Panc1 (cell line): ENCODE results near the gene EEF1AKMT1. TPM values are rescaled to one million over a fixed set of nuclear protein-coding genes. Genes with fewer than 3 reads are reported as not detected.

Experiments used
- ATAC-seq: fragments of 200-7000 bp; cut with Tn5 transposase; 2 replicates; pipeline ENCODE4 v1.9.1; 2020; ENCODE audit warnings: mild to moderate bottlenecking, moderate library complexity
- BruUV-seq: library from RNA; stranded (reverse); fragments of 400-500 nt; replicated peaks from 2 replicates; lab custom pipeline; 2021; lab: Mats Ljungman, UMichigan
- CTCF ChIA-PET: fragments of 300-600 bp; sonication (Branson Sonifier 250); formaldehyde crosslinking; loops from one replicate; lab custom pipeline; 2022; ENCODE audit warnings: antibody characterized with exemption; lab: Charles Lee
- POLR2A ChIA-PET: fragments of 300-600 bp; sonication (Branson Sonifier 250); formaldehyde crosslinking; loops from one replicate; lab custom pipeline; 2022; ENCODE audit warnings: antibody characterized with exemption; lab: Charles Lee
- DNase-seq: peaks from one replicate; pipeline ENCODE4 v3.0.0-alpha.2; 2010; ENCODE audit warnings: low read depth, low spot score
- H3K27ac ChIP-seq: 2 replicates; pipeline ENCODE4 v1.5.1; 2011; ENCODE audit warnings: mild to moderate bottlenecking, low read length, inconsistent platforms
- H3K27me3 ChIP-seq: fragments of 200-500 bp; sonication (Bioruptor generic); 2 replicates; pipeline ENCODE4 v1.6.0; 2014; ENCODE audit warnings: low read length, inconsistent platforms; ENCODE audit not compliant: control insufficient read depth, insufficient read depth
- H3K36me3 ChIP-seq: fragments of 200-500 bp; sonication (Bioruptor generic); 2 replicates; pipeline ENCODE4 v1.5.1; 2014; ENCODE audit warnings: inconsistent platforms, mild to moderate bottlenecking, low read length, moderate library complexity; ENCODE audit not compliant: control insufficient read depth, insufficient read depth
- H3K4me1 ChIP-seq: 2 replicates; pipeline ENCODE4 v1.5.1; 2011; ENCODE audit warnings: inconsistent platforms, mild to moderate bottlenecking, low read length, moderate library complexity; ENCODE audit not compliant: control insufficient read depth, insufficient read depth
- H3K4me3 ChIP-seq, 2 experiments: 2 replicates each; pipeline ENCODE4 v1.5.1; 2011 to 2012; ENCODE audit warnings: low read depth in 2 of 2, low read length in 2 of 2, mild to moderate bottlenecking in 2 of 2, inconsistent platforms in 1 of 2, moderate library complexity in 1 of 2
- H3K9me3 ChIP-seq: fragments of 200-500 bp; sonication (Bioruptor generic); 2 replicates; pipeline ENCODE4 v1.5.1; 2014; ENCODE audit warnings: low read depth, mild to moderate bottlenecking, inconsistent platforms, low read length, moderate library complexity; ENCODE audit not compliant: control insufficient read depth, insufficient read depth
- CTCF ChIP-seq: fragments of 450-650 bp; IDR thresholded peaks from 2 replicates; pipeline ENCODE4 v1.5.1; 2017; ENCODE audit warnings: mild to moderate bottlenecking
- POLR2AphosphoS5 ChIP-seq: IDR thresholded peaks from 2 replicates; pipeline ENCODE4 v1.6.1; 2012; ENCODE audit warnings: mild to moderate bottlenecking, low read depth, low read length, moderate library complexity
- REST ChIP-seq, 2 experiments: IDR thresholded peaks; 2 replicates each; pipeline ENCODE4 v1.6.1; 2011 to 2012; ENCODE audit warnings: low read depth in 2 of 2, control low read depth in 1 of 2, low read length in 1 of 2, mild to moderate bottlenecking in 1 of 2, moderate library complexity in 1 of 2; ENCODE audit not compliant: insufficient read depth in 1 of 2
- SIN3A ChIP-seq: IDR thresholded peaks from 2 replicates; pipeline ENCODE4 v1.6.1; 2012; ENCODE audit warnings: low read depth, mild to moderate bottlenecking, low read length, moderate library complexity, borderline replicate concordance; ENCODE audit not compliant: insufficient read depth
- TCF7L2 ChIP-seq: IDR thresholded peaks from 2 replicates; pipeline ENCODE4 v1.6.1; 2011; ENCODE audit warnings: mild to moderate bottlenecking, low read depth, low read length, inconsistent platforms
- in situ Hi-C: cut with HindIII; loops from 2 replicates; pipeline ENCODE4 v1.10.0; 2016; ENCODE audit warnings: low sequenced_read_pairs, low pct_unique_long_range_greater_than_20kb
- intact Hi-C: fragments of 100-400 bp; cut with micrococcal nuclease; formaldehyde crosslinking; loops from one replicate; pipeline ENCODE4 v1.10.0; 2022; ENCODE audit not compliant: unreplicated experiment
- total RNA-seq: library from RNA; stranded (reverse); gene quantifications from one replicate; pipeline ENCODE4 v1.2.1, GENCODE V29; 2021; ENCODE audit not compliant: unreplicated experiment

The EEF1AKMT1 gene
- total RNA-seq, 1 experiment from 2014 or later: 5.4 TPM

DNA sequence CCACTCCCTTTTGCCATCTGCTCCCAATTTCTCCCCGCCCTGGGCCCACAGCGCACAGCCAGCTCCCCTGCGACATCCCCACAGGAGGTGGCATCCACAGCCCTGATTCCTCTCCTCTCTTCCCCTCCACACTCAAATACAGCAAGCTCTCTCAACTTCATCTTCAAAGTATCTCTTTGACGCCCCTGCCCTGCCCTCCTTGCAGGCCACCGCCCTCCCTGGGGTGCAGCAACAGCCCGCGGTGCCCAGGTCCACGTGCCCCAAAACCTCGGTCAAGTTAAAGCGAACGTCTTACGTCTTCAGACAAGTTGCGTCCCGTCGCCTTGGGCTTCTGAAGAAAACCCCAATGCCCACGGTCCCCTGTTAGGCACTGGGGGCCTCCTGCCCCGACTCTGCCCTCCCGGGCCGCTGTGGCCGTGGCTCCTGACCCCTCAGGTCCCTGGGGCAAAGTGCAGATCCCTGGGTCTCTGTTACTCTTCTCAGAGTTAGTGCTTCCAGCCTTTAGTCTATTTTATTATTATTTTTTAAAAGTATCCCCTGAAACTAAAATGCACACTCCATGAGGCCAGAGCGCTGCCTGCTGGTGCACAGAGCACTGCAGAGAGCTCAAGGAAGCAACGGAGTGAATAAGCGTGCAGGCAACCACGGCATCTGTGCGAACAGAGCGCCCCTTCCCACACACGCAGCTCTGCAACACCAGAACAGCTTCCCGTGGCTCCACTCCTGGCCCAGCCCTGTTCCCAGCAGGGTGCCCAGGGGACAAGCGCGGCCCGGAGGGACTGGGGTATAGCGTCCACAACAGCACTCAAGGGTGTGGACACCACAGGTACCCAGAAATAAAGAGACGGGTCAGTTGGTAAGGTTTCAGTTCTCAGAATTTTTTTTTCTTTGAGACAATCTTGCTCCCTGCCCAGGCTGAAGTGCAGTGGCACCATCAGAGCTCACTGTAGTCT lies 43.9 kb downstream of the EEF1AKMT1 start:
- no peak for TF ChIP-seq POLR2AphosphoS5
- TF ChIP-seq SIN3A: no peak
- no peak for TF ChIP-seq REST (IDR thresholded peaks at IDR 0.05; ENCODE audit: insufficient read depth in 1 of 2, low read depth in 2 of 2, low read length in 1 of 2)
- TF ChIP-seq TCF7L2: no peak
- TF ChIP-seq CTCF: no peak
- in situ Hi-C loops: no loop called here
- H3K4me3 ChIP-seq: no peak overlapping the region
- no peaks in the 10 kb centered on the region for H3K9me3 ChIP-seq
- intact Hi-C loops: no loop called here
- ATAC-seq (no peak), DNase-seq (no peak)
- no peaks in the 10 kb centered on the region for H3K27me3 ChIP-seq
- CTCF ChIA-PET: no interaction called here
- BruUV-seq: no TSS peak
- H3K27ac ChIP-seq: no peak overlapping the region
- H3K36me3 ChIP-seq: no peaks in the 10 kb centered on the region
- no peaks in the 10 kb centered on the region for H3K4me1 ChIP-seq
- POLR2A ChIA-PET: no interaction called here

GRCh38 chr13:20728579-20729311 lies 45.0 kb downstream of the EEF1AKMT1 start:
- Histone ChIP-seq H3K36me3 (no peaks in the 10 kb centered on the region), H3K9me3 (no peaks in the 10 kb centered on the region), H3K27ac (no peak overlapping the region), H3K4me1 (no peaks in the 10 kb centered on the region), H3K27me3 (no peaks in the 10 kb centered on the region), H3K4me3 (no peak overlapping the region)
- in situ Hi-C loops (no loop called here), intact Hi-C loops (no loop called here)
- no peak for DNase-seq
- ChIA-PET POLR2A (no interaction called here), CTCF (no interaction called here)
- TF ChIP-seq TCF7L2 (no peak), CTCF (no peak), REST (IDR thresholded peaks at IDR 0.05; ENCODE audit: insufficient read depth in 1 of 2, low read depth in 2 of 2, low read length in 1 of 2) (no peak), POLR2AphosphoS5 (no peak), SIN3A (no peak)
- BruUV-seq: no TSS peak
- no peak for ATAC-seq
